GM21526 (cell line): ENCODE measurements around the gene CCDC107.

Experiments
- ATAC-seq: cut with Tn5 transposase; IDR thresholded peaks from one replicate; pipeline ENCODE4 v1.9.1; 2021; ENCODE audit warnings: moderate library complexity; ENCODE audit not compliant: unreplicated experiment, low FRiP score

Gene CCDC107

DNA sequence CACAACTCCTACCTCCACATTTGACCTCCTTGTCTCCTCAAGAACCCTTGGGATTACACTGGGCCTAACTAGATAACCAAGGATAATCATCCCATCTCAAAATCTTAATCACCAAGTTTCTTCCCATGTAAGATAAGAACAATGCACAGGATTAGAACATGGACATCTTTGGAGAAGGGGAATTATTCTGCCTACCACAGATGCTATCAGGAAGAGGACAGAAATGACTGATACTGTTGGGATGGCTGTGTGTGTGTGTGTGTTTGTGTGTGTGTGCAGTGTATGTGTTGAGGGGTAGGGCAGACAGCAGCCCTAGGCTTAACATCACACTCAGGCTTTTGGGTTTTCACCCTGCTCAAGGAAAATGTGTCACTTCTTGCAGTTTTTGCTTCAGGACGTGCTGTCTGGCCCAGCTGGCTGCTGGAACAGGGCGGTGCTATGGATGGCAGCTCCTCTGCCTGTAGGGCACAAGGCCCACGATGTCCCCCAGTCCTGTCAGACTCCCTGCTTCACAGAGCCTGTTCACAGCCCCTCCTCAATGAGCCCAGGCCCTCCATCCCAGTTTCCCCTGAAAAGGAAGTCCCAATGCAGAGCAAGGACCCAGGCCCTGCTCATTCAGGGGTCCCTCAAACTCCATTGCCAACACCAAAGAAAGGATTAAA is 23.4 kb downstream of the CCDC107 start:
- ATAC-seq = no peak

DNA sequence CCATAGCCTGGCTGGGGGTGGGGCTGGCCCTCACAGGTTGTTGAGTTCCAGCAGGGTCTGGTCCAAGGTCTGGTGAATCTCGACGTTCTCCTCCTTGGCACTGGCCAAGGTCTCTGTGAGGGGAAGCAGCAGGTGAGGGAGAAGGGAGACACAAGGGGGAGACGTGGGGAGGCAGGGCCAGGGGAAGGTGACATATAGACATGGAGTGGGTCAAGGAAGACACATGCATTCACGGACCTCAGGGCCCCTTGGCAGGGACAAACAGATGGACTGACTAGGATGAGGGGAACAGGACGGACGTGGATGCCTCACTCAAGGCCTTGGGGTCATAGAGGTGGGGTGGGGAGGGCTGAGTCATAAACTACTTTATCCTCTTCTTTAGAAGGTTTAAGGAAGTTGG is 24.0 kb downstream of the CCDC107 start:
- no peak for ATAC-seq

DNA sequence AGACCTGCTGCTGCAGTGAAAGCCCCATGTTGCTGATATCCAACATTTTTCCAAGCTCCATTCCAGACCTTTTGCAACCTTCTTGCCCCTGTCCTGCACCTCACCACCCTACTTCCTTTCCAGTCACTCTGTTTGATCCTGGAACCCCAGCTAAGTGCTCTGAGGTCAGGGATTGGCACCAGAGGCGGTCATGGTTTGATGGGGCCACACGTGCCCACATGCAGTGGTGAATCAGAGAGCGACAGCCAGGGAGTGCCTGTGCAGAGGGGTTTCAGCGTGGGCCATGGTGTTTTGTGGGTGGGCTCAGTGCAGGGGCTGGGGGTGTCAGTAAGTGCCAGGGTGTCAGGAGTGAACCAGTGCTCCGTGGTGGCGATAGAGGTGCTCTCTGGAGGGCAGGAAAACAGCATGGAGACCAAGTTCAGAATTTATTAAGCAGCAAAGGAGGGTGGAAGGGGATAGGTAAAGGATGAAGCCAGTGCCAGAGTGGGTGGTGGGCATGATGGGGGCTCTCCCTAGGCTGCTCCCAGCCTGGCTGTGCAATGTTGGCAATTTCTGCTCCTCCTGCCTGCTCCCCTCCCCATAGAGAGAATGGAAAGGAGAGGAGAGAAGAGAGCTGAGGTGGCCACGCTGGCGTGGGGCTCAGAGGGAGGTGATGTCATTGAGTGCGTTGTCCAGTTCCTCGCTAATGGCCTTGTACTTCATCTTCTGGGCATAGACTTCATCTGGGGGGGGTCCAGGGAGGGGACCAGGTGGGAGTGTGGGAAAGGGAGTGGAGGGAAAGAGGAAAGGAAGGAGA is 24.6 kb downstream of the CCDC107 start:
- ATAC-seq = no peak

DNA sequence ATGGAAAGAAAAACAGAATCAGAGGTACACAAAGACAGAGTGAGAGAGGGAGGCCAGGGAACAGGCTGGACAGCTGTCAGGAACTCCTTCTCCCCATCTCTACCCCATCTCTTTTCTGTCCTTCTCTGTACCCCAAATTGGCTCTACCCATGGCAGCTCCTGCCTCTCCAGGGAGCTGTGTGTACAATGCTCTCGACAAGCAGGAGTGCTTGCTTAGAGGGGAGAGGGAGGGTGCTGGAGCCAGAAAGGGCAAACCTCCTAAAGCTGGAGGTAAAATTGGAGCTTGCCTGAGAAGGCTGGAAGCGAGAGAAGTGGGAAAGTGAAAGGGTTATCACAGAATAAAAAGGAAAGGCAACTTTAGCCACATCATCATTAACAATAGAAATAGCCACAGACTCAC is 25.2 kb downstream of the CCDC107 start:
- no peak for ATAC-seq

DNA sequence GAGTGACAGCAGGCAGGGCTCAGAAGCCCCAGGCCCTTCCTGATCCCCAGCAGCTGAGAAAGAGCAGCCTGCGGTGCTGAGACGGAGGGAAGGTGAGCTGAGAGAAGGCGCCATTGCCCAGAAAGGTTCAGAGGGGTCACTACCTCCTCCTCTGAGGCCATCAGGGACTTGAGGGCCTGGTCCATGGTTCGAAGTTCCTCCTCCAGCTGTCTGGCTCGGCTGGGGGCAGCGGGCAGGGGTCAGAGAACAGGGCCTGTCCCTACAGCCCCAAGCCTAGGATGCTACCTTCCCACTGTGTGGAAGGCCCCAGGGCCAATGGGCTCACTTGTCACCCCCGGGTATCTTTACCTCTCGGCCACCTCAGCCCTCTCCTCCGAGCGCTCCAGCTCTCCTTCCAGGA is 26.8 kb downstream of the CCDC107 start:
- no peak for ATAC-seq

DNA sequence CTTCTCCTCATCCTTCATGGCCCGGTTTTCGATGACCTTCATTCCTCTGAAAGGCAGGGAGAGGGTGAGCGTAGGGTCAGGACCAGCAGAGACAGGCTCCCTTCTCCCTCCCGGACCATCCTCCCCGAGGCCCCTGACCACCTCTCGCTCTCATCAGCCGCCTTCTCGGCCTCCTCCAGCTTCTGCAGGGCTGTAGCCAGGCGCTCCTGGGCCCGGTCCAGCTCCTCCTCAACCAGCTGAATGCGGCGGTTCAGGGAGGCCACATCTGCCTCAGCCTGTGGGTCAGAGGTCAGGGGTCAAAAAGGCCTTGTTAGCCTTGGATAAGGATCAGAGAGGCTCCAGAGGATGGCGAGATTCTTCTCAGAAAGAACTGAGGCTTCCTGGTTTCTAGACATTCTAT is 27.4 kb downstream of the CCDC107 start:
- no peak for ATAC-seq

DNA sequence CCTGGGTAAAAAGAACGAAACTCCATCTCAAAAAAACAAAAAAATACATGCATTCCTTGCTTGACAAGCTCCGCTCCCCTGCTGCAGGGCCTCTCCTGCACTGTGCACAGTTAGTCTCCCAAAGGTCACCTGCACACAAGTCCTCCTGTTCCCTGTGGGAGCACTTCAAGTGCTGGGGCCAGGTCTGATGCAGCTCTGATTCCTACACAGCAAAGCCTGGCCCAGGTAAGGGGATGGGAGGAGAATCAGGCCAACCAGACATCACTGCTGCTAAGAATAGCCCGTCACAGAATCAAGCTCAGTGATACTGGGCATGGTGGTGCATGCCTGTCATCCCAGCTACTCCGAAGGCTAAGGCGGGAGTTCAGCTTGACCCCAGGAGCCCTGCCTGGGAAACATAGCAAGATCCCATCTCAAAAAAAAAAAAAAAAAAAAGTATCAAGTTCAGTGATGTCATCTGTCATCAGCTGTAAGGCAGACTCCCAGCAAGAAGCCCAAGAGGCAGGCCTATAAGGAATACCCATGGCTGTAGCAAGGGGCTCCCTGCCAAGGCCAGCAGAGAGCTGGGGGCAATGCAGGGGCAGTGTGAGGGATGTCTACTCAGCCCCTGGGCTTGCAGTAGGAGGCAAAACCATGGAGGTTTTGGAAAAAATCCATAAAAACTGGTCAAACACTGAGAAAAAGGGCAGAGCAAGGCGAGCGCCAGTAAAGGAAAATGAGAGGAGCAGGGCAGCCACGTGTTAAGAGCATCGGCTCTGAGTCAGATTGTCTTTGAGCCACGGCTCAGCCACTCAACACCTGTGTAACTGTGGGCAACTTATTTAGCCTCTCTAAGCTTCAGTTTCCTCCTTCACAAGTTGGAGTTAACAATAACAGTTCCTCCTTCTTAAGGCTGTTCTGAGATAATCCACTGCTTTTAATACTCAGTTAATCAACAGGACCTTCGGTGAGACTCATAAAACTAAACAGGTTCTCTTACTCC is 28.4 kb downstream of the CCDC107 start:
- ATAC-seq = no peak

DNA sequence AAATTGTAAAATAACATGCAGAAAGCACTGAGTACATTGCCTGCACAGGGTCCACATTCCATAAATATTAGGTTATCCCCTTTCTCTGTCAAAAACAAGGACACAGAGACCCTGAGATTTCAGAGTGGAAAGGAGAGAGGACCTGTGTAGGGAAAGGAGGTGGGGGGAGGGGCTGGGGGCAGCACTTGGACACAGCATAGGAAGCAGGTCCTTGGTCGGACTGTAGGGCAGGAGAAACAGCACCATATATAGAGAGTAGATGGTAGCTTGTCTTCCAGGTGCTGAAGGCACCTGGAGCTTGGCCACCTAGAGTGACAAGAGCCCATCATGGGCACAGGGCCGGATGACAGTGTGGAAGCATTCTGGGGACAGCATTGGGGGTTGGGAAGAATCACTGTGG is 29.2 kb downstream of the CCDC107 start:
- no peak for ATAC-seq

DNA sequence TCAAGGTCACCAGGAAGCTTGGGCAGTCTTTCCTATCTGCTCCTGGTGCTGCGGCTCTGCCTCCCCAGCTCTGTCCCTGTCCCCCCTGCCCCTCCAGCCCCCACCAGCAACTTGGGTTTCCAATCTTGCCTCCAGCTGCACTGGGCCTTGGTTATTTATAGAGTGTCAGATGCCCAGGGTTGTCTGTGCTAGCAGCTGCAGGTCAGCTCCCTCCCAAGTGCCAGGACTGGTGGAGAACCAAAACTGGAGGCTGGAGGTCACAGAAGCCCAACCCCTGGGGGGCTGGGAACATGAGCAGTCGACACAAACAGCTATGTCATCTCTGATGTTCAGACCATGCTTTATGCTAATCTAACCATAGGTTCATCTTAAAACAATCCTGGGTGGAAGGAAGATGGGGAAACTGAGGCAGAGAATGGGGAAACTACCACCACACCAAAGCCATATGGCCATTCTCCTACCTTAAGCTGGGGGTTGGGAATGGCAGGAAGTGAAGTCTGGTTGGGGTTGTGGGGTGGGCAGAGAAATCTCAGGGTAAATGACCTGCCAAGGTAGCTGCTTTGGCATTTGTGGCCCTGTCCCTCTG is 30.0 kb downstream of the CCDC107 start:
- no peak for ATAC-seq

DNA sequence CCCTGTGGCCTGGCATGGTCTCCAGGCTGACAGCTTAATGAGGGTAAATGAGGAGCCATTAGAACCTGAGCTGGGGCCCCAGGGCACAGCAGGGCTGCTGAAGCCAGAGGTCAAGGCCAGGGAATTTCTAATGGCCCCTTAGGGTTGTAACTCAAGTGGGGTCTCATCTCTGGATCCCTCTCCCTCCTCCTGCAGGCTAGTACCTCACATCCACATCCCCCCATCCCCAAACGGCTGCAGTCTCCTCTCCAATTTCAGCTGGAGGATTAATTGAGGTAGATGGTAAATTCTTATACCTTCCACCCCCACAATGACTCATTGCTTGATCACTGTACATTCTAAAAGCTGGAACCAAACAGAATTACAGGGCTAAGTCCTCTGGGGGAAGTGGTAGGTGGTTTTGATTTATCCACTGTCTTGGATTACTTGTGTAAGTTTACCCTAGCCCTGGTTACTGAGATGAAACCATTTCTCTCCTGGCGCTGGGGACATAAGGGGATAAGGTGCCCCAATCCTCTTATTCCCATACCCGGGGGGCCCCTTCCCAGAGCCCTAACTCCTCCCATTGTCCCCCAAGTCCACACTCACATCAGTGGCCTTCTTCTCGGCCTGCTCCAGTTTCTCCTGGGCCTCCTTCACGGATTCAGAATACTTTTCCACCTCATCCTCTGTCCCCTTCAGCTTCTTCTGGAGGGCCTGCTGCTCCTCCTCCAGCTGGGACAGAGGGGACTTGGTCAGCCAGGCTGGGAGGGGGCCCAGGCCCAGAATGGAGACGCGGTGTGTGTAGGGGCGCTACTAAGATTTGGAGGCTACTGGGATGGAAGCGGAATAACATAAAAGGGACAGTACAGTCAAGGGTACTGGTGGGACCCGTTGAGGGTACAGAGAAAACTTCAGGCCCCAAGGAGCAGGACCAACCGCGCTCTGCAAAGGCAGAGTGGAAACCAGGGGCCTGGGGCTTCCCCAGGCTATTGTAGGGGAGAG is 30.8 kb downstream of the CCDC107 start:
- ATAC-seq = no peak

DNA sequence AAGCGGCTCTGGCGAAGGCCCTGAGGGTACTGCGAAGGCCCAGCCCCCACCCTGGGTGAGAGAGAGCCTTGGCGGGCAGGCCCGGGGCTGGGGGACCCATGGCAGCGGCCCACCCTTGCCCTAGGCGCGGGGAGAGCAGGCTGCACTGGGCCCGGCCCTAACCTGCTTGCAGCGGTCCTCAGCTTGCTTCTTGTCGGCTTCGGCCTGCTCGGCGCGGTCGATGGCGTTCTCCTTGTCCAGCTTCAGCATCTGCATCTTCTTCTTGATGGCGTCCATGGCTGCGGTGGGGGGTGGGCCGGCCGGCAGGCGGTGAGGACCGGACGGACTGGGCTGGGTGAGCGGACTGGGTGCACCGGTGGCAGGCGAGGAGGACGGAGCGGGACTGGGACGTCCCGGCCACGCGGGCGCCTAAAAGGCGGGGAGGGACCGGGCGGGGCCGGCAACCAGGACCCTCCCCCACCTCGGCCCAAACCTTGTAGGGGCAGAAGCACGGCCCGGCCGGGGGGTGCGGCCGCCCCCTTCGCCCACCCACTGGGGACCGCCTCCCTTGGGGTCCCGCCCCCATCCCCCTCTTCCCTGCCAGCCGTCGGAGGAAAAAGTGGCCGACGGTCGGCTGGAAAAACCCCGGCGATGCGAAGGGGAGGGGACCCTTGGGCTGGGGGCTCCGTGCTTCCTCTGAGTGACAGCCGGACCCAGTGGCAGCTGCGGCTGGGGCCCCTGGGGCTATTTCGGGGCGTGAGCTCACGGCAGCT is 31.6 kb downstream of the CCDC107 start, which contains the start of gene TPM2:
Gene TPM2, minus strand, starts transcription at position 384 of the 752 bp plus-strand sequence. Its CDS starts 108 bp downstream, at position 276.
- ATAC-seq = no peak

DNA sequence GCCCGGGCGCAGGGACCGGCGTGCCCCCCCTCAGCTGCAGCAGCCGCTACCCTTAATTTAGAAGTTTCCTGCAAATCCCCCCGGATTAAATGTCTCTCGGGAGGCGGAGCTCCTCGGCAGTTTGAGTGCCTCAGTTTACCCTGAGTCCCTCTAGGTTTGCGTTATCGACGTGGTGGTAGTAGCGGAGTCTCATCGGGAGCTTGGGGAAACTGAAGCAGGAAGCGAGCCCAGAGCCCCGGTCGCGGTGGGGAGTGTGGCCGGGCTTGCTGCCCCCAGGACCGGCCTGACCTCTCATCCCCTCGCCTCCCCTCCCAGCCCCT is 32.2 kb downstream of the CCDC107 start:
- ATAC-seq = no peak

DNA sequence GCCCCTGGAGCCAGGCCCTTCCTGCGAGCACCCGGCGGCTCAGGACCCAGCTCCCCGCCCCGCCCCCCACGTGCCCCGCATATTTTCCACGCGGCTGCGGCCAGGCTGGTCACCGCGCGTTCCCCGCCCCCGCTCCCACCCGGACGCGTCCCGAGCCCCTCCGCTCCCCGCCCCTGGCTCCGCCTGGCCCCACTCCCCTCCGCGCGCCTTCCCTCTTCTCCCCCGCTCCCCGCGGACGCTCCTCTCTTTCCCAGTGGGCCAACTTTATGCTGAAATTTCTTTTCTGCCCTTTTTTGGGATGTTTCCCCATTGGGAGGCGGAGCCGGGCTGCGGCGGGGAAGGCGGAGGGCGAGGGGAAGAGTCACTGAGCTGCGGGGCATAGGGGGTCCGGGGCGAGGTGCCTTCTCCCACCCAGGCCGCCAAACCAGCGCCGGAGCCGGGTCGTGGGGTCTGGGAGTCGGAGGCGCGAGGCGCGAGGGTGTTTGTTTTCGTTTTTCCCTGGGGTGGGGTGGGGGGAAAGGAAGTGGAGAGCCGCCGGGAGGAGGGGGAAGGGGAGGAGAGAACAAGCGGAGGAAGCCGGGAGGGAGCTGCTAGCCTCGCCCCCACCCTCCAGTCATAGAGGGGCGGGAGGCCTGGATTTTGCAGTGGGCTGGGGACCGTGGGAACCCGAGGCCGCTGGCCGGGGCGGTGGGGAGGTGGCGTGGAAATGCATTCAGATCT is 32.7 kb downstream of the CCDC107 start:
- ATAC-seq = no peak

DNA sequence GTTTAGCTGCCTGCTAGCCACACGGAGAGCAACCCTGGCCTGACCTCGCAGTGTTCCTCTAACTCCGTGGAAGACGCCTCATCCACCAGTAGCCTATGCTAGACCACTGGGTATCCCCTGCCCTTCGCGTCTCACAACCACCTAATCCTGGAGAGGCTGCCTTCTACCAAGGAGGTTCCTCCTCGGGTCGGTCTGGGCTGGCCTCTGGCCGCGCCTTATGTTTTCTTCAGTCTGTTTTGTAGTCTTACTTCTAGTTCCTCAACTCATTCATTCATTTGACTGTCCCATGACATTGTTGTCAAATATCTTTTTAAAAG is 33.2 kb downstream of the CCDC107 start:
- ATAC-seq = no peak

DNA sequence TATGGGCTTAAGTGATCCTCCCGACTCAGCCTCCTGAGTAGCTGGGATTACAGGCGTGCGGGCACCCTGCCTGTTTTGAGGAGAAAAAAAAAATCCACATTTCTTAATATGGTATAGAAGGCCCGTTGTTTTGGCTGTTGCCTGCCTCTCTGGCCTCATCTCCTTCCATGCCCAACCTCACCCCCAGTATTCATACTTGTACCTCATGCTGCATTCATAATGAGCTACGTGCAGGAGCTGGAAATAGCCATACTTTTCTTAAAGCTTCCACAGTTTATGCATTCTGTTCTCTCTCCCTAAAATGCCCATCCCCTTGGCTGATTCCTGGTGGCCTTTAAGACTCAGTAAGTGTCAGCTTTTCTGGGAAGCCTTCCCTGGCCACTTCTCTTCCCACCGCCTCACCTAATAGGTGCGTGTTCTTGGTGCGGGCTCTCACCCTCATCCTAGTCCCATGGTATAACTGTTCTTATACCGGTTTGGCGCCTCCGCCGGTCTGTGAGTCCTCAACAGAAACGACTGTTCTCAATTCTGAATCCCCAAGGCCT is 33.7 kb downstream of the CCDC107 start:
- ATAC-seq = no peak

DNA sequence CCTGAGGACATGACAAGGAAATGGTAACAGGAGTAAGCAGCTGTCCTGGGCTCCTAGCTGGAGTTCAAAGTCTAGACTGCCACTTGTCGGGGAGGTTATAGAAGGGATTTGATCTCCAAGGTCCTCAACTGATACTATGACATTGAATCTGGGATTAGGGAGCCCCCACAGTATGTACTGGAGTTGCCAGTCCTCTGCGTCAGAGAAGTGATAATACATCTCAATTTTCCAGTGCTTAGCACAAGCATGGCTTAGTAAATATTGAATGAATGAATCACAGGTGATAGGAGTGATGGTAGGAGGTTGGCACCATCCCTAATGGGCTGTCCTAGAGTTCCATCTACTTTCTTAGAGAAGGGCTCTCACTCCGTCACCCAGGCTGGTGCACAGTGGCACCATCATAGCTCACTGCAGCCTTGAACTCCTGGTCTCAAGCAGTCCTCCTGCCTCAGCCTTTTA is 37.9 kb downstream of the CCDC107 start:
- ATAC-seq = no peak

DNA sequence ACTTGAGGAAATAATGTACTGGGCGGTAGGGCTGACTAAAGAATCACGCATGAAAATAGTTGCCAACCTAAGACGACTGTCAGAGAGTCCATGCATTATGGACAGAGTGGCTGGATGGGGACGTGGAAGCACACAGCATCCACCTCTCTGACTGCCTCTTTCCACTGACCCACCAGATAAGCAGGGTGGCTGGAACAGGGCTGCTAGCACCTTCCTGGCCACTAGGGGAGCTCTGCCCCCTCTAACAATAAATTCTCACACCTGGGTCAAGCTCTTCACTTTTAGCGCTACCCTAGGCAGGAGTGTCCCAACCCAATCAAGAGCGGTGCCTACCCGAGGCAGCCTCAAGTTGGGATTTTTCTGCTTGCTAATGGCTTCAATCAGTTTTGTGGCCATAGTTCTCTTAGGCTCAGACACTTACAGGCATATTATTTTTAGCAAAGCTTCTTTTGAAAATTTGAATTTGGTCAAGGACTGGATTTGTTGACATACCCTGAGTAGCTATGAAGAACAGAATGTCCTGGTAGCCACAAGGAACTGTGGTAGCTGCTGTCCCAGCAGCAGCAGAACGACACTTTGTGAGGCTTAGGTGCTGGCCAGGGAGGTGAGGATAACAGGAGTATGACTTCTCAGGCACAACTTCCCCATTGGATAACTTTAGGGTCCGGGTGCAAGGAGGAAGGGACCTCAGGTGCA is 38.6 kb downstream of the CCDC107 start:
- peak; percentile 73 for ATAC-seq
